A172 (cell line): ENCODE results near the gene MTHFSD. TPM values are rescaled to one million over a fixed set of nuclear protein-coding genes. Genes with fewer than 3 reads are reported as not detected.

Source experiments
- DNase-seq: peaks from one replicate; pipeline ENCODE4 v3.0.0-alpha.2; 2015; ENCODE audit warnings: low spot score
- total RNA-seq: library from RNA; depleted of rRNA; stranded (reverse); fragments of >200 nt; shearing (Covaris generic); gene quantifications from 2 replicates; pipeline ENCODE4 v1.2.3, GENCODE V29; 2014

Gene MTHFSD
- total RNA-seq, 1 experiment from 2014 or later, result 7.8 TPM

DNA sequence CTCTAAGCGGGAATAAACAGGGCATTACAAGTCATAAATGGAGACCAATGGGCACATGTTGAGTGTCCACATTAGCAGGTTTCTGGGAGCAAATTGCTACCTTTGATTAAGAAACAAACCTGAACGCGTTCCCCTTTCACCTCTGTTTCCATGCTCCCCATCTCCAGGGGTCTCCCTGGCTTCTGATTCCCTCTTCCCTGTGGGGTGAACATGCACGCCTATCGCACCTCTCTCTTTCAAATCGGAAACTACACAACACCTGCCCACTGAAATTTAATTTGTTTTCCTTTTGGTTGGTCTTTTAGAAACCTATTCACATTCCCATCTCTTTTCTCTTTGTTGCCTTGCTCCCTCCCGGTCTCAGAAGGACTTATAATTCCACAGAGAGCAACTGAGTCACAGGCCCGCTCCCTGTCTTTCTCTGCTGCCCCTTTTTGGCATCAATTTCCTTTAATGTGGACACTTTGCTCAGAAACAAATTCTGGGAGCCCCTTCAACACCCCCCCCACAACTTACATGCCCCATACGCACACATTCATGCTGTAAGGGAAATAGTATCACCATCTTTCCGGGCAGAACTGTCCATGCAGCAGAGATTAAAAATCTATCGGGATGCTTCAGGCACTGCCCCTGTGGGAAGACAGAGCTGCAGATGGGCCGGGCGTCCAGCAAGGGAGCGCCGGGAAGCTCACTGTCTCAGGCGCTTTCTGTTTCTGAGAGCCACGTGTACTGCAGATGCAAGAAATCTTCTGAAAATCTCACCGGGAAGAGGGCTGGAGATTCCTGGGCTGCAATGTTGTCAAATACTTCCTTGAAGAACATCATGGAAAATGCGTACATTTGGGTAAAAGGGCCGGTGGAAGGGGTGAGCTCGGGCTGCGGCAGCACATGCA, 51.9 kb downstream of the MTHFSD start:
- no peak for DNase-seq

DNA sequence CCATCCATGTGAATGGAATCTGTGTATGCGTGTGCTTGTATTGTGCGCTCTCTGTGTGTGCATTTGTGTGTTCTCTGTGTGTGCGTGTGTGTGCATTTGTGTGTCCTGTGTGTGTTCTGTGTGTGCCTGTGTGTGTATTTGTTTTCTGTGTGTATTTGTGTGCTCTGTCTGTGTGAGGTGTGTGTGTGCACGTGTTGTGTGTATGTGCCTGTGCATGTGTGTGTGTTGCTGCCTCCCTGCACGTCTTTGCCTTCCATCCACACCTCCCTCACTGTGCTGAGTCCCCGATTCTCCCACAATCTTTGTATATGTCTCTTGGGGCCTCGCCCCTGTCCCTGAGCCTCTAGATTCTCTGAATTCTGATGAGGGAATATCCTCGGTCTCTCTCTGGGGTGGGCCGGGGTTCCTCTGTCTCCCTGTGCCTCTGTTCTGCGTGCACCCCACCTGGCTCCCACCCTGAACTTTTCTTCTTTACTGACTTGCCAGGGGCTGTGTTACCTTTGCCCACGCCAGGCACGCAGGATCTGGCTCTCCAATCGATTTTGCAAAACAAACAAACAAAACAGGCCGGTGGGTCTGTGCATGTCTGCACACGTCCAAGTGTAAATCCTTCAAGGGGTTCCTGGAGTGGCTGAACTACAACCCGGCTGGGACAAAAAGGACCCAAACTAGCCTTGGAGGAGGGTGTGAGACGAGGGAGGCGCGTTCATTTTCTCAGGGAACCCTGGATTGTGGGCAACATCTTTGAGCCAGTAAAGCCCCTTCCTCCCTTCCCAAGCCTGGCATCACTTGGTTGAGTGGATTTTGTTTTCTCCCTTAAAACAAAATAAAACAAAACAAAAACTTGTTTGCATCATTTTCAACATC, 52.8 kb downstream of the MTHFSD start:
- no peak for DNase-seq

DNA sequence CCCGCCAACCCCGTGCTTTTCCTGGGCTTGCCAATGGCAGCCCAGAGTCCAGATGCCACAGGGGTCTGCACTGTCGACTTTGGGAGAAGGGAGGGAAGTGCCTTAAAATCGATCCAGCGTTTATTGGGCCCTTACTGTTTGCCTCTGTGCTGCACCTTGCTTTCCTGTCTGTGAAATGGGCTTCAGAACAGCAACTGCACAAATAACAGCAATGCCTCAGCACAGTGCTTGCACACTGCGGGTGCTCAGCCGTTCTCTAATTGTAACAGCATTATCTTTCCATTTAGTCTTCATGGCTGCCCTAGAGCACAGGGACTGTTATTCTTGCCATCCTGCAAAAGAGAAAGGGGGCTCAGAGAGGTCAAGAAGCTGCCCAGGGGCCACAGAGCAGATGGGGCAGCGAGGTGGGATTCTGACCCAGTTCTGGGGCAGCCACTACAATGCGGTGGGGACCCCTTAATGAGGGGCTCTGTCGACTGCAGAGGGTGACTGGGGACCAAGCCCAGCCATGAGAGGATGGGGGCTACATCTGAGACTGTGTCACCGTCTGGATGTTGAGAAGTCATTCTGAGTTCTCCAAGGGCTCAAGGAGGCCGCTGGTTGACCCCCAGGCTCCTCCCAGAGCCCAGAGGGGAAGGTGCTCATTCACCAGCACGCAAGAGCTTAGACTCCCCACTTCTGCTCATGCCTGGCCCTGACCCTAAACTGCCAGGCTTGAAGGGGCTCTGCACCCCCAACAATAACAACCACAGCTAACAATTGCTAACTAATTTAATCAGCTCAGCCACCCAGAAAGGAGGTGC, 54.1 kb downstream of the MTHFSD start:
- DNase-seq, result no peak

DNA sequence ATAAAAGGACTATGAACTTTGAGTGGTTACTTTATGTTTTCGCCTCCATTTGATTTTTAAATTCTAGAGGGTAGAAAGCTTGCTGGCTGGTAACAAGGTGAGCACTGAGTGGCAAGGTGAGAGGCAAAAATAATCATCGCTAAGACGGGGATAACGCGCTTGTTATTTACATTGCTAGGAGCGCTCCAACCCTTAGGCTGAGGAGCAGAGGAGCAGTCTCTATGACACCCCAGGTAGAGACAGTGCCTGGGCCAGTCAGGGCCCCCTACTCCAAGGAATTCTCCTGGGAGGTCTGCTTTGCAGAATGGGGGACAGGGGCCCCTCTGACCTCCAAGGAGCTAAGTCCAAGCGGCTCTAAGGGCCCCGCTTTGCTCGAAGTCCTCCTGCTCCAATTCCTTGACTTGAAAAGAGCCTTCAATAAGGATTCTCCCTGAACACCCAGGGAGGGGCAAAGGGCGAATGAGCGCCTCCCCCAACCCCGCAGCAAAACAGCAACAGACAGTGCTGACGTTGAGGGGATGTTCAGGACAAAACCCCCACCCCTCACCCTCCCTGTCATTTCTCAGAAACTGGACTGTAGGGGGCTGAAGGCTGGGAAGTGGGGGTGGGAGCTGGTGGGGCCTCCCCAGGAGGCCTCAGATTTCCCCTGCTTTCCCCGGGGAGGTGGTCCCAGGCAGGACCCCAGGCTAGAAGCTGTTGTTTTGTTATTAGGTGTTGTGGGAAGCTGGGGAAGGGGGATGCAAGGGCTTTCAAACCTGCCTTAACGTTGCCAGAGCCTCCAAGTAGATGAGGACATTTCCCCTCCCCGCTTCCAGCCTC, 54.9 kb downstream of the MTHFSD start:
- no peak for DNase-seq

DNA sequence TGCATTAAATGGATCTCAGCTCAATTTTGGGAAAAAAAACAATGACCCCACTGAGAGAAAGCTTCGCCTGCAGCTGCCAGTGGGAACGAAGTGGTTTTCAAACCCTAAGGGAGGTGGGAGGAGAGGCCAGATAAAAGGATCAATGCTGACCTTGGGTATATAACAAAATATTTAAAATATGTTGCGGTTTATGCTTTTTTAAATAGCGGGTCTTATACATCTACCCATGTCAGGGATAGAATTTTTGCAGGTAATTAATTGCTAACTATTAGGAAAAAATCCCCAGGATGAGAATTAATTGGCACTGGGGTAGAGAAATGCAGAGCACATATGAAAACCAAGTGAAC, 55.6 kb downstream of the MTHFSD start:
- no peak for DNase-seq

DNA sequence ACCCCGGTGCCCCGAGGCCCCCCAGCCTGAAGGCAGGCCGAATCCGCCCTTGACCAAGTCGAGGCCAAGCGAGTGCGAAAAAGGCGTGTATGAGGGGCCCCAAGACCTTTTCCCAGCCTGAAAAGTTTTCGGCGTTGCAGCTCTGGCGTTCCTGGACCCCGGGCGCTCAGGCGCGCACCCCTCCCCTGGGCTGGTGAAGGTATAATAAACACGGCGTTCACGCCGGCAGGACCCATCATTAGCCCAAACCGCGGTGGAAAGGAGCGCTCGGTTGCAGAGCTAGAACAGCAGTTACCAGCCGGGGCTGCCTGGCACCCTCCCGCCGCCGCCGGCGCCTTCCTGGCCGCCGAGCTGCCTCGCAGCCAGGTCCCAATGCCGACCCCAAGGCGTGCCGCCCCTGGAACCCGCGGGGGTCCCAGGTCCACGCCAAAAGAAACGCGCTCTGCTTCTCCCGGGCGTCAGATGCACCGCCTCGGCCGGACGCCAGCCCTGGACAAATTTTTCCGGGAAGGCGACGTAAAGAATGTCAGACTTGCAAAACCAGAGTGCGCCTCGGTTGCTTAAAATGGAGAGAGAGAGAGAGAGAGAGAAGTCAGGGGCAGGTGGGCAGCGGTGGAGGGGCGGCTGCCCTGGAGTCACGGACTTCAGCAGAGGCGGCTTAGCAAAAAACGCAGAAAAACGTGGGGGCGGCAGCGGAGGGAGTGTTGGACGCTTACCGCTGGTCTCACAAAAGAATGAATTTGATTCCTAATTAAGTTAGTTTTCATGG, 56.2 kb downstream of the MTHFSD start:
- DNase-seq, result no peak

DNA sequence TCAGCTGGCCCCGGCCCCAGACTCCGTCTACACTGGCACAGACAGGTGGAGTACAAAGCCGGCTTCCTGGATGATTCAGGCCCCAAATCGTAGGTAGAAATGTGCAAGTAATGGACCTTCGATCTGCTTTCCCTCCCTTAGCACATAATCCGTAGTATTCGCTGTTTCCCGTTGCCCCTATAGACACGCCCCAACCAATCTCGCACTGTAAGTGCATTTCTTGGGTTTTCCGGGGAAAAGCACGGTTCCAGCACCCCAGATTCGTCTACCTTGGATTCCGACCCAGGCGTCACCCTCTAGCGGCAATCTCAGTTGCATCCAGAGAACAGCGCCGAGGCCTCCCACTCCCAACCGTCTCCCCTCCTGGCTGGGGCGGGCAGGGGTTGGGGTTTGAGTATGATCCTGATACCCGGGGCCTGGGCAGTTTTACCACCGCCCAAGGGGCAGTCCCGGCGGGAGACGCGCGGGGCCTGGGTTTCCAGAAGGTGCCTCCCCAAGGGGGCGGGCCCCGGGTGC, 56.8 kb downstream of the MTHFSD start:
- DNase-seq, result no peak

DNA sequence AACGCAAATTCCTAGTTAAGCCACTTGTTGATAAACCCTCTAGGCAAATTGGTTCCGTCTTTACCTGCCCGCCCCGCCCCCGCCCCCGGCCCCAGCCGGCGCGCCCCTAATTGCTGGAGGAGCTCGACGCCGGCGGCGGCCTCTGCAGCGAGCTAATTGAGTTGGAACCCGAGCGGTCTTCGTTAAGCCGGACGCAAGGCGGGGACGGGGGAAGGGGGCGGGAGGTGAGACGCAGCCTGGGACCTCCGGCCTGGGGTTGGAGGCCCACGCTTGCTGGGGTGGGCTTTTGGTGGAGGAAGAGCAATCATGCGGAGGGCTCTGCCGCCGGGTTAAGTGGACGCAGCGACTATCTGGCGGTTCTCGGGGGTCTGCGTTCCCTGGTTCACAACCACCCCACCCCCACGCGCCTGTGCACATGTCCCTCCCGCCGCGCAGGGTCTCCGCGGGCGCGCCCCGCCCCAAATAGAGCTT, 57.4 kb downstream of the MTHFSD start:
- no peak for DNase-seq

DNA sequence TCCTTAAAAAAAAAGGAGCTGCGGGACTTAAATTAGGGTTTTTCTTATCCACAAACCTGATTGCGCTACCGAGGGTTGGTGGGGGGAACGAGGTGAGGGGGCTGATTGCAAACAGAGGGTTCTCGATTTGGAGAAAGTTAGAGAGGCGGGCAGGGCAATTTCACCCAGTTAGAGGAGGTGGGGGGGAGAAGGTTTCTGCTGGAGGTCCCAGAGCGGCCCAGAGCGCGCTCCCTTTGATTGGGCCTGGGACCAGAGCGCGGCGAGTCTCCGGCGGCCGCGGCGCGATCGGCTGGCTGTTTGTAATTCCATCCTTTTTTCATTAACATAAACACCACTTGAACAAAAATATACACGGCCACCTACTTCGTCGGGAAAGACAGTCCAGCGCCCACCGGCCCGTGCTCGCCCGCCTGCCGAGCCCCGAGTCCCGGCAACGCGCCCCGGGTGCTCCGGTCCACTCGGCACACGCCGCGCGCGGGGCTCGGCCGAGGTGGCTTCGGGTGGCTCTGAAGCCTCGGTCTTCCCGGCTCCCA, 58.0 kb downstream of the MTHFSD start:
- no peak for DNase-seq

DNA sequence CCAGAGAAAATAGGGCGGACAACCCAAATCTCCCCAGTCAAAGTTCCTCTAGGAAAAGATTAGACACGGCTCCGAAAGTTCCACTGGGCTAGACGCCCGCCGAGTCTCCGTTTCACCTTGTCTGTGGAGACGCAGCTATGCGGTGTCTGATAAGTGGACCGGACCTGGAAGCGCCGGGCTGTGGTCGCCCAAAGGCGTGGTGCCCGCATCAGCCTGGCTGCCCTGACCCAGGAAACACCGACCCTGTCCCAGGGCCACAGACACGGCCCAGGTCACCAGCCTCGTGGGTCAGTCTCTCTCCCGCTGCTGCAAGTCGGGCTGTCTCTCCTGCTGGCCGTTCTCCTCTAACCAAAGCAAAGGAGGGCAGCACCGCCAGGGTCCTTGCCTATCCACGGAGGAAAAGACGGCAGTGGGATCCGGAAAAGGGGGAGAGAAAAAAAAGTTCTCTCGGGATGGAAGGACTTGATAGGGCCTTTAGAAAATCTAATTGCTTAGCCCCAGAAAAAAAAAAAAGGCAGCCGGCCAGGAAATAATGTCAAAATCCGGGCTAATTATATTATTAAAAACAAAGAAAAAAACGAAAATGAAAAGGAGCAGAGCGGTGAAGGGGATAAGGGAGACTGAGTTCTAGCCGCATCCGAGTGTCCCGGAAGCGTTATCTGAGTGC, 58.6 kb downstream of the MTHFSD start:
- no peak for DNase-seq

DNA sequence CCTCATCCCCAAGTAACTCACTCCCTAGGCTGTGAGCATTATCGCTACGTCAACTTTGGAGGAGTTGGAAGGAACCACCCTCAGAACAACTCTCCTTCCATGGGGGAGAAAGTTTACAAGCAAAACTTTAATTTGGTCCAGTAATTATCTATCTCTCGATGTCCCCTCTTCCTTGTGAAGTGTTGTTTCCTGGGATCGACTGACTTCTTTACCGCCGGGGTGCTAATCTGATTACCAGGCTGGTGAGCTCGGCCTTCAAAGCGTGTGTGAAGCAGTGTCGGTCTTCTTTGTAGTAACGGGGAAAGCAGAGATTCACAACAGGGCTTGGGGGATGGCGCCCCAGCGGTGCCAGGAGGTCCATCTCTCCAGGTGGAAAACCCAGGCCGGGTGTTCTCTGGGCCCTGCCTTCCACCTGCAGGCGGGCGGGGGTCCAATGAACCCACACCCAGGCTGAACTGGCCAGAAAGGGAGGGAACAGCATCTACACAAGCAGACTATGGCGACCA, 59.2 kb downstream of the MTHFSD start:
- no peak for DNase-seq

DNA sequence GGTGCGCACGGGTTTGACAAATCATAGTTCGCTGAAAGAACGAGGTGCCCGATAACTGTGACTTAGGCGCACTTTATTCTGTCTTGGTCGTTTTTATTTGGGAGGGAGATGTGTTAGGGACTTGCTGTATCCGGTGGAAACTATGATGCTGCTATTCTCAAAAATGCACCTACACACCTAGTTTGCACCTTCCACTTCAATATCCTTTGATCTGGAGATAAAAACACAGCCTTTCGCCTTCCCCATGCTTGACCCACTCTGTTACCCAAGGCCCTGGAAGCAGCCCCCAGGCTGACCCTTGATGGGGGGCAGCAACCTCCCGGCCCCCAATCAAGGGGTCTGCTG, 59.7 kb downstream of the MTHFSD start:
- DNase-seq, result no peak

DNA sequence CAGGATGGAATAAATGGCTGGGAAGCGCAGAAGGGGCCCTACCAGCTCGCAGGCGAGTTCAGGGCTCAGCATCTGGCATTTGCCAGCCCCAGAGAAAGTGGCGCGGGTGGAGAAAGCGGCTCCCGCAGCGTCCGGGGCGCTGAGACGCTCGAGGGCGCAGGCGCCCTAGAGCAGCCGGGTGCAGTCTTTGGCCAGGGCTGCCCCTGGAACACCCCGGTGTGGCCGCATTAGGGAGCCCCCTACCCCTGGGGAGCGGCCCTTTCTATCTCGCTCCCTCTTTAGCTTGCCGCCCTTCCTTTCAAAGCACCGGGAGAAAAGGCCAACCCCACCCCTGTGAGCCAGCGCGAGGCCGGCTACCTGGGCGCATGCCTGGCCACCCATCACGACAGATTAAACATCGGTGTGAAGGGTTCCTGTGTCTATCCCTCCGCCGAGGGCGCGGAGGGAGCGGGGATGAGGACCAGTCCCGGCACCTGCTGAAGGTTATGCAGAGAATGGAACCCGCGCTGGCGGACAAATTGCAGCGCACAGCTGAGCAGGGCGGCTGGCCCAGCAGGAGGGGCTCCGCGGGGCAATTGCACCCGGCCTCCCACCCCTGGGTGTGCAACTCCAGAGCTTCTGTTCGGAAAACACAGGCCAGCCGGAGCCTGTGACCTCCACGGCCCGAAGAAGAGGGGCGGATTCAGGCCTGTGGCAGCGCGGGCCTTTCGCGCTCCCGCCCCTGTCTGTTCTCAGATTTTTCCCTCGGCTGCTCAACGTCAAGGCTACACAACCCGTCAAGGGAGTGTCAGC, 60.3 kb downstream of the MTHFSD start:
- no peak for DNase-seq

DNA sequence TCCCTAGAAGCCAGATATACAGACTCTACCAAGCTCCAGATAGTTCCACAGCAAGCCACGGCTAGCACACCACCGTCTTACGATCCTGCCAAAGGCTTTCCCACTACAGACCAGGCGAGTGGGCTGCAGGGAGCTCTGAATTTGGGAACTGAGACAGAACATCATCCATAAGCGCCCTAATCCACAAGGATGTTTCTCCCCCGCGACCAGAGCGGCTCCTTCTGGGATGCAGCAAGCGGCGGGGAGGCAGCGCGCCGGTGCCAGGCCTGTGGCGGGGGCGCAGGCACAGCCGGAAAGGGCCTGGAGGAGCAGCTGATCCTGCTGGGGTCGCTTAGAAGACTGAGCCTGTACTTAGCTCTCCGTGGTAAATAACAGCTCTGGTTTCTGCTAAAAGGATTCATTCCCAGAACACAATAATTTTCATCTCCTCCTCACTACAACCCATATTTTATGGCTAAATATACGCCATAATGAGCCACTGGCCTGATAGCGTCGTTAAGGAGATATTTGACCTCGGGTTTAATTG, 60.9 kb downstream of the MTHFSD start:
- DNase-seq, result no peak

DNA sequence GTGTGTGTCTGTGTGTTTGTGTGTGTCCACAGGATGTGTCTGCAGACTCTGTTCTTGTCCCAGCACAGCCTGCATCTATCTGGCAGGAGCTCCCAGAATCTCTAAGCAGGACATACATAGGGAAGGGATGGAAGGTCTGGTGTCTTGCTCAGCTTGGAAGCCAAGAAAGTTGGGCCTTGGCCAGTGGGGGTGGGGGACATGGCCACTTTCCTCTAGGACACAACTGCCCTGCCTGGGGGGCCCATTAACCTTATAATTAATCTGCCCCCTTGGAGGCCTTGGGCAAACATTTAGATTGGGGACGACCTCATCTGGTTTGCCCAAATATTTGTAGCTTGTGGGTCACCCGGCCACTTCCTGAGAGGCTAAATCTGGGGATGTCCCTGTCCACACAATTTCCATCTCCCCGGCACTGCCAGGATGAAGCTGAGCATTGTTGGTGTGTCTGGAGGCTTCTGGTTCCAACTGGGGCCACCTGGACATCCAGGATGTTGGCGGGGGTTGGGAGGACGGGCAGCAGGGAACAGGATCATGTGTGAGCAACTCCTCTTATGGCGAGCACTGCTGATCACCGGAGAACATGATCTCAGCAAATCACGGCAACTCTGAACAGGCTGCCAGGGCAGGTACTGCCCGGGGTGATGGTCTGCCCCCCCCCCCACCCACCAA, 61.9 kb downstream of the MTHFSD start:
- DNase-seq, result no peak

DNA sequence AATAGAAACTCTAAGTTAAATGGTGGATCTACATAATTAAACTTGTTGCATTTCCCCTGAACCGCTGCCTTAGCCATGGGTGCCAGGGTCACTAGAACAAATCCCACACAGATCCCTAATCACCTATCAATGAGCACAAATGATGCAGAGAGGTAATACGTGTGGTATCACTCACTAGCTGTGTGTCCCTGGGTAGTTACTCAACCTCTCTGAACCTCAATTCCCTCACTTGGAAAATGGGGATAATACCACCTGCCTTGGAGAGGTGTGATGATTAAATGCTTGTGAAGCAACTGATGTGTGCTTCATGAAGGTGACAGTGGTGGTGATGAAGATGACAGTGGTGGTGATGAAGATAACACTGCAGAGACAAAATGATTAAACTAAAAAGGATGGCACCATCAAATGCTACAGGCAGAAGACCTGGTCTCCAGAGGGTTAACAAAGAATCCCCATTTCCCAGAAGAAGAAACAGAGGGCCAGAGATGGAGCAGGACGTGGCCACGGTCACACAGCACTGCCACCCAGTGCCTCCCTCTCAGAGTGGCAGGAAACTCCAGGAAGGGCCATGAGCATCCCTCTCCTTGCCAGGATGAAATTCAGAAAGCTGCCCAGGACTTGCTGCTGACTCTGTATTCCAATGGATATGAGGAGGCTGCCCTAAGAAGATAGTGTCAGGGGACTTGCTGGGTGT, 62.6 kb downstream of the MTHFSD start:
- no peak for DNase-seq

DNA sequence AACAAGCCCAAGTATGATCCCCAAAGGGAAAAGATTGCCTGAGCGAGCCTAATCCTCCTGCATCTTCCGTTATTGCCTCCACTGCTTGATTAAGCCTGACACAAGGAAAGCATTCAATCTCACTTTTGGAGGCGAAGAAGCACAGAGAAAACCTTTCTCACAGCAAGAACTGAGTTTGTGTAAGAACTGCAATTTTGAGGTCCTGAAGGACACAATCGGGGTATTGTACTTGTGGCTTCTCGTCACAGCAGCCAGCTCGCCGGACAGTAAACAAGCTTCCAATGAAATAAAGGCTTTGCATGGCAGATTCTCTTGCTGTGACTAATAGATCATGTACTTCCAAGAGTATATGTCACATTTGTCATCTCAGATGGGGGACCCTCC, 63.4 kb downstream of the MTHFSD start:
- peak; percentile 42 for DNase-seq
